NCI-H1092 treated with DMSO at 0.1 percent for 48 hours (cell line): ENCODE results near the gene PRRC2A.

Experiments
- DNase-seq: peaks from one replicate; lab custom pipeline; 2025; lab: John Stamatoyannopoulos, UW

Gene PRRC2A

DNA sequence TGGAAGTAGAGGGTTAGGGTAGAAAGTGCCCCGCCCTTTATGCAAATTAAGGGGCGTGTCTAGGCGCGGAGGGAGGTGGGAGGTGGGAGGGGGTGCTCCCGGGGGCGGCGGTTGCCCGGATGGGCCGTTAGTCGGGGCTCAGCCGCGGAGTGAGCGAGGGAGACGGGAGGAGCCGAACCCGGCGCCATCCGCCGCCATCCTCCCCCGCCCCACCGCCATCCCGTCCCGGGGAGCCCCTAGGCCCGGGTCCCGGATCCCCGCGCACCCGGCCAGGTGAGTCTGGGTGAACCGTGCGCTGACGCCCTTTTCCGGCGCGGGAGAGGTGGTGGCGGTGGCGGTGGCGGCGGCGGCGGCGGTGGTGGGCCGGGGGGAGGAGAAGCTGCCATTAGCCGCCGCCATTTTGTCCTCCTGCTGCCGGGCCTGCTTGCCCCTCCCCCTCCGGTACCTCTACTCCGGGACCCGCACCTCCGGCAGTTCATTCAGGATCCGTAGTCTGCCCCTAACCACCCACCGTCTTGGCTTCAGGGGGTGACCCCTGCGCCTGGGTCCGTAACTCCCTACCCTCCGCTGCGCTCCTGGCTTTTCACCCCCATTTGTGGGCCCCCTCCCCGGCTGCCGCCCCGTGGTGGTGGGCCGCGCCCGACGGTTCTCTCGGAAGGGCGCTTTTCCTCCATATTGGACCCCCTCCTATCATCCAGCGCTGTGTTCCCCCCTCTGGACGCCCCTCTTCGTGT lies at the start of gene PRRC2A:
Gene PRRC2A (plus strand): TSS at position 130 of the 734 bp plus-strand sequence. CDS start 2,075 bp downstream, outside the sequence.
- DNase-seq: peak; percentile 73

DNA sequence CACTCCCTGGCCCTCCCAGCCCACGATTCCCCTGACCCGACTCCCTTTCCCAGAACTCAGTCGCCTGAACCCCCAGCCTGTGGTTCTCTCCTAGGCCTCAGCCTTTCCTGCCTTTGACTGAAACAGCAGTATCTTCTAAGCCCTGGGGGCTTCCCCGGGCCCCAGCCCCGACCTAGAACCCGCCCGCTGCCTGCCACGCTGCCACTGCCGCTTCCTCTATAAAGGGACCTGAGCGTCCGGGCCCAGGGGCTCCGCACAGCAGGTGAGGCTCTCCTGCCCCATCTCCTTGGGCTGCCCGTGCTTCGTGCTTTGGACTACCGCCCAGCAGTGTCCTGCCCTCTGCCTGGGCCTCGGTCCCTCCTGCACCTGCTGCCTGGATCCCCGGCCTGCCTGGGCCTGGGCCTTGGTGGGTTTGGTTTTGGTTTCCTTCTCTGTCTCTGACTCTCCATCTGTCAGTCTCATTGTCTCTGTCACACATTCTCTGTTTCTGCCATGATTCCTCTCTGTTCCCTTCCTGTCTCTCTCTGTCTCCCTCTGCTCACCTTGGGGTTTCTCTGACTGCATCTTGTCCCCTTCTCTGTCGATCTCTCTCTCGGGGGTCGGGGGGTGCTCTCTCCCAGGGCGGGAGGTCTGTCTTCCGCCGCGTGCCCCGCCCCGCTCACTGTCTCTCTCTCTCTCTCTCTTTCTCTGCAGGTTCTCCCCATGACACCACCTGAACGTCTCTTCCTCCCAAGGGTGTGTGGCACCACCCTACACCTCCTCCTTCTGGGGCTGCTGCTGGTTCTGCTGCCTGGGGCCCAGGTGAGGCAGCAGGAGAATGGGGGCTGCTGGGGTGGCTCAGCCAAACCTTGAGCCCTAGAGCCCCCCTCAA lies 48.2 kb upstream of the PRRC2A start, which contains the start of gene LTA:
Gene LTA (plus strand): TSS at position 249 of the 871 bp plus-strand sequence. CDS start 454 bp downstream, at position 703.
- no peak for DNase-seq

DNA sequence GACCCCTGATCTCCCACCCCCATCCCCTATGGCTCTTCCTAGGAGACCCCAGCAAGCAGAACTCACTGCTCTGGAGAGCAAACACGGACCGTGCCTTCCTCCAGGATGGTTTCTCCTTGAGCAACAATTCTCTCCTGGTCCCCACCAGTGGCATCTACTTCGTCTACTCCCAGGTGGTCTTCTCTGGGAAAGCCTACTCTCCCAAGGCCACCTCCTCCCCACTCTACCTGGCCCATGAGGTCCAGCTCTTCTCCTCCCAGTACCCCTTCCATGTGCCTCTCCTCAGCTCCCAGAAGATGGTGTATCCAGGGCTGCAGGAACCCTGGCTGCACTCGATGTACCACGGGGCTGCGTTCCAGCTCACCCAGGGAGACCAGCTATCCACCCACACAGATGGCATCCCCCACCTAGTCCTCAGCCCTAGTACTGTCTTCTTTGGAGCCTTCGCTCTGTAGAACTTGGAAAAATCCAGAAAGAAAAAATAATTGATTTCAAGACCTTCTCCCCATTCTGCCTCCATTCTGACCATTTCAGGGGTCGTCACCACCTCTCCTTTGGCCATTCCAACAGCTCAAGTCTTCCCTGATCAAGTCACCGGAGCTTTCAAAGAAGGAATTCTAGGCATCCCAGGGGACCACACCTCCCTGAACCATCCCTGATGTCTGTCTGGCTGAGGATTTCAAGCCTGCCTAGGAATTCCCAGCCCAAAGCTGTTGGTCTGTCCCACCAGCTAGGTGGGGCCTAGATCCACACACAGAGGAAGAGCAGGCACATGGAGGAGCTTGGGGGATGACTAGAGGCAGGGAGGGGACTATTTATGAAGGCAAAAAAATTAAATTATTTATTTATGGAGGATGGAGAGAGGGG lies 47.0 kb upstream of the PRRC2A start:
- no peak for DNase-seq

DNA sequence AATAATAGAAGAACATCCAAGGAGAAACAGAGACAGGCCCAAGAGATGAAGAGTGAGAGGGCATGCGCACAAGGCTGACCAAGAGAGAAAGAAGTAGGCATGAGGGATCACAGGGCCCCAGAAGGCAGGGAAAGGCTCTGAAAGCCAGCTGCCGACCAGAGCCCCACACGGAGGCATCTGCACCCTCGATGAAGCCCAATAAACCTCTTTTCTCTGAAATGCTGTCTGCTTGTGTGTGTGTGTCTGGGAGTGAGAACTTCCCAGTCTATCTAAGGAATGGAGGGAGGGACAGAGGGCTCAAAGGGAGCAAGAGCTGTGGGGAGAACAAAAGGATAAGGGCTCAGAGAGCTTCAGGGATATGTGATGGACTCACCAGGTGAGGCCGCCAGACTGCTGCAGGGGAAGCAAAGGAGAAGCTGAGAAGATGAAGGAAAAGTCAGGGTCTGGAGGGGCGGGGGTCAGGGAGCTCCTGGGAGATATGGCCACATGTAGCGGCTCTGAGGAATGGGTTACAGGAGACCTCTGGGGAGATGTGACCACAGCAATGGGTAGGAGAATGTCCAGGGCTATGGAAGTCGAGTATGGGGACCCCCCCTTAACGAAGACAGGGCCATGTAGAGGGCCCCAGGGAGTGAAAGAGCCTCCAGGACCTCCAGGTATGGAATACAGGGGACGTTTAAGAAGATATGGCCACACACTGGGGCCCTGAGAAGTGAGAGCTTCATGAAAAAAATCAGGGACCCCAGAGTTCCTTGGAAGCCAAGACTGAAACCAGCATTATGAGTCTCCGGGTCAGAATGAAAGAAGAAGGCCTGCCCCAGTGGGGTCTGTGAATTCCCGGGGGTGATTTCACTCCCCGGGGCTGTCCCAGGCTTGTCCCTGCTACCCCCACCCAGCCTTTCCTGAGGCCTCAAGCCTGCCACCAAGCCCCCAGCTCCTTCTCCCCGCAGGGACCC lies 46.1 kb upstream of the PRRC2A start:
- no peak for DNase-seq

DNA sequence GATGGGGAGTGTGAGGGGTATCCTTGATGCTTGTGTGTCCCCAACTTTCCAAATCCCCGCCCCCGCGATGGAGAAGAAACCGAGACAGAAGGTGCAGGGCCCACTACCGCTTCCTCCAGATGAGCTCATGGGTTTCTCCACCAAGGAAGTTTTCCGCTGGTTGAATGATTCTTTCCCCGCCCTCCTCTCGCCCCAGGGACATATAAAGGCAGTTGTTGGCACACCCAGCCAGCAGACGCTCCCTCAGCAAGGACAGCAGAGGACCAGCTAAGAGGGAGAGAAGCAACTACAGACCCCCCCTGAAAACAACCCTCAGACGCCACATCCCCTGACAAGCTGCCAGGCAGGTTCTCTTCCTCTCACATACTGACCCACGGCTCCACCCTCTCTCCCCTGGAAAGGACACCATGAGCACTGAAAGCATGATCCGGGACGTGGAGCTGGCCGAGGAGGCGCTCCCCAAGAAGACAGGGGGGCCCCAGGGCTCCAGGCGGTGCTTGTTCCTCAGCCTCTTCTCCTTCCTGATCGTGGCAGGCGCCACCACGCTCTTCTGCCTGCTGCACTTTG lies 45.1 kb upstream of the PRRC2A start, which contains the start of gene TNF:
Gene TNF (plus strand): TSS at position 231 of the 567 bp plus-strand sequence. CDS start 177 bp downstream, at position 408.
- DNase-seq: no peak

DNA sequence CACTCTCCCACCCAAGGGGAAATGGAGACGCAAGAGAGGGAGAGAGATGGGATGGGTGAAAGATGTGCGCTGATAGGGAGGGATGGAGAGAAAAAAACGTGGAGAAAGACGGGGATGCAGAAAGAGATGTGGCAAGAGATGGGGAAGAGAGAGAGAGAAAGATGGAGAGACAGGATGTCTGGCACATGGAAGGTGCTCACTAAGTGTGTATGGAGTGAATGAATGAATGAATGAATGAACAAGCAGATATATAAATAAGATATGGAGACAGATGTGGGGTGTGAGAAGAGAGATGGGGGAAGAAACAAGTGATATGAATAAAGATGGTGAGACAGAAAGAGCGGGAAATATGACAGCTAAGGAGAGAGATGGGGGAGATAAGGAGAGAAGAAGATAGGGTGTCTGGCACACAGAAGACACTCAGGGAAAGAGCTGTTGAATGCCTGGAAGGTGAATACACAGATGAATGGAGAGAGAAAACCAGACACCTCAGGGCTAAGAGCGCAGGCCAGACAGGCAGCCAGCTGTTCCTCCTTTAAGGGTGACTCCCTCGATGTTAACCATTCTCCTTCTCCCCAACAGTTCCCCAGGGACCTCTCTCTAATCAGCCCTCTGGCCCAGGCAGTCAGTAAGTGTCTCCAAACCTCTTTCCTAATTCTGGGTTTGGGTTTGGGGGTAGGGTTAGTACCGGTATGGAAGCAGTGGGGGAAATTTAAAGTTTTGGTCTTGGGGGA lies 44.4 kb upstream of the PRRC2A start:
- DNase-seq: no peak

DNA sequence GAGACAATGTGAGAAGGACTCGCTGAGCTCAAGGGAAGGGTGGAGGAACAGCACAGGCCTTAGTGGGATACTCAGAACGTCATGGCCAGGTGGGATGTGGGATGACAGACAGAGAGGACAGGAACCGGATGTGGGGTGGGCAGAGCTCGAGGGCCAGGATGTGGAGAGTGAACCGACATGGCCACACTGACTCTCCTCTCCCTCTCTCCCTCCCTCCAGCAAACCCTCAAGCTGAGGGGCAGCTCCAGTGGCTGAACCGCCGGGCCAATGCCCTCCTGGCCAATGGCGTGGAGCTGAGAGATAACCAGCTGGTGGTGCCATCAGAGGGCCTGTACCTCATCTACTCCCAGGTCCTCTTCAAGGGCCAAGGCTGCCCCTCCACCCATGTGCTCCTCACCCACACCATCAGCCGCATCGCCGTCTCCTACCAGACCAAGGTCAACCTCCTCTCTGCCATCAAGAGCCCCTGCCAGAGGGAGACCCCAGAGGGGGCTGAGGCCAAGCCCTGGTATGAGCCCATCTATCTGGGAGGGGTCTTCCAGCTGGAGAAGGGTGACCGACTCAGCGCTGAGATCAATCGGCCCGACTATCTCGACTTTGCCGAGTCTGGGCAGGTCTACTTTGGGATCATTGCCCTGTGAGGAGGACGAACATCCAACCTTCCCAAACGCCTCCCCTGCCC lies 43.5 kb upstream of the PRRC2A start:
- no peak for DNase-seq

DNA sequence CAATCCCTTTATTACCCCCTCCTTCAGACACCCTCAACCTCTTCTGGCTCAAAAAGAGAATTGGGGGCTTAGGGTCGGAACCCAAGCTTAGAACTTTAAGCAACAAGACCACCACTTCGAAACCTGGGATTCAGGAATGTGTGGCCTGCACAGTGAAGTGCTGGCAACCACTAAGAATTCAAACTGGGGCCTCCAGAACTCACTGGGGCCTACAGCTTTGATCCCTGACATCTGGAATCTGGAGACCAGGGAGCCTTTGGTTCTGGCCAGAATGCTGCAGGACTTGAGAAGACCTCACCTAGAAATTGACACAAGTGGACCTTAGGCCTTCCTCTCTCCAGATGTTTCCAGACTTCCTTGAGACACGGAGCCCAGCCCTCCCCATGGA lies 42.9 kb upstream of the PRRC2A start:
- no peak for DNase-seq

DNA sequence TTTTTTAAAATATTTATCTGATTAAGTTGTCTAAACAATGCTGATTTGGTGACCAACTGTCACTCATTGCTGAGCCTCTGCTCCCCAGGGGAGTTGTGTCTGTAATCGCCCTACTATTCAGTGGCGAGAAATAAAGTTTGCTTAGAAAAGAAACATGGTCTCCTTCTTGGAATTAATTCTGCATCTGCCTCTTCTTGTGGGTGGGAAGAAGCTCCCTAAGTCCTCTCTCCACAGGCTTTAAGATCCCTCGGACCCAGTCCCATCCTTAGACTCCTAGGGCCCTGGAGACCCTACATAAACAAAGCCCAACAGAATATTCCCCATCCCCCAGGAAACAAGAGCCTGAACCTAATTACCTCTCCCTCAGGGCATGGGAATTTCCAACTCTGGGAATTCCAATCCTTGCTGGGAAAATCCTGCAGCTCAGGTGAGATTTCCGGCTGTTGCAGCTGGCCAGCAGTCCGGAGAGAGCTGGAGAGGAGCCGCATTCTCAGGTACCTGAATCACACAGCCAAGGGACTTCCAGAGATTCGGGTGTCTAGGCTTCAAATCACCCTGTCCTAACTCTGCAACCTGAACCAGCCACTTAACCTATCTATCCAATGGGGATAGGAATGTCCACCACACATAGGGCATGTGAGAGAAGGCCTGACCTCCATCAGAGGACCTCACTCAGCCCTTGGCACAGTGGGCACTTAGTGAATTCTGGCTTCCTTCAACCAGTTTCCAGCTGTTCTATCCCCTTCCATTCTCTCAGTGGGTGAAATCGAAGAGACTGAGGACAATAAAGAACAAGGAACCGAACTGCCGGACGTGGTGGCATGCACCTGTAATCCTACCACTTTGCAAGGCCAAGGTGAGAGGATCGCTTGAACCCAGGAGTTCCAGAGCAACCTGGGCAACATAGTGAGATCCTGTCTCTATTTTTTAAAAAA lies 42.1 kb upstream of the PRRC2A start:
- DNase-seq: no peak

DNA sequence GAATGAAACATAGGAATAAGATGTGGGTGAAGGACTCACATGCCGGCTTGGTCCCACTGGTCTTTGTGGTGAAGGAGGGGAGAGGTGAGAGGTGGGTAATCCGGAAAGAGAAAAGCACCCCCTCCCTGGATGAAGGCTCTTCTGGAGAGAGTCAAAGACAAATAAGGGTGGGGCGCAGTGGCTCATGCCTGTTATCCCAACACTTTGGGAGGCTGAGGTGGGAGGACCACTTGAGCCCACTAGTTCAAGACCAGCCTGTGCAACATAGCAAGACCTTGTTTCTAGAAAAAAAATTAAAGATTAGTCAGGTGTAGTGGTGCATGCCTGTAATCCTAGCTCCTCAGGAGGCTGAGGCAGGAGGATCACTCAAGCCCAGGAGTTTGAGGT lies 41.4 kb upstream of the PRRC2A start:
- no peak for DNase-seq

DNA sequence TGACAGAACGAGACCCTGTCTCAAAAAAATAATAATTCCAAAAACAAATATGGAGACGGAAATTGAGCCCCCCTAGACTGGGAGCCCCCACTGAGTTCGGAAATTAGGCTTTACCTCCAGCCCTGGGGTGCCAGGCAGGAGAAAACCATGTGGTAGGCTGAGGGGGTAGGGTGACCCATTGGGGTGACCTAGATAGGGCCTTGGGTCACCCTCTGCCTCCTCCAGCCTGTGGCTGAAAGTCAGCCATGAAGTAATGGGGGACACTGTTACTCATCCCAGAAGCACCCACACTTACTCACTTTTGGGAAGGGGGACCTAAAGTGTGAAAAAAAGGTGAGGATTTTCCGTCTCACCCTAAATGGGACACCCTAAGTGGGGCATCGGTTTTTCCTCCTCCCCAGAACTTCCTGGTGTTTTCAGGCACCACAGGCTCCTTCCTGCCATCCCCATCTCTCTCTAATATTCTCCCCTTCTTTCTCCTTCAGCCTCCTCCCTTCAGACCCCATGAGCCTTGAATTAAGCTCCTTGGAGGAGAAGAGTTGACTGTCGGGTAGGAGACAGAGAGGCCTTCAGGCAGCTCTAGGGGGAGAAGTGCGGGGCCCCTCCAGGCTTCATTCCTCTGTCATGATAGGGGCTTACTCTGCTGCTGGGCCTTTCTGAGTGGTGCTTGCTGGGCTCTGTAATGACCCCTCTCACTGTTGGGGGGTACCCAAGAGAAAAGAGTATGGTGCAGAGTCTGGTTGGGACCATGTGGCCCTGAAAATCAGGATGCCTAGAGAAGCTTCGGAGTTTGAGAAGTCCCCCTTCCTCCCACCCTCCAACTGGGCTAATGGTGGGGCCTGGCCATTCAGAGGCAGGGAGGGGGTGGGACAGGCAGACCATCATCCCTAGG lies 40.7 kb upstream of the PRRC2A start:
- DNase-seq: no peak

DNA sequence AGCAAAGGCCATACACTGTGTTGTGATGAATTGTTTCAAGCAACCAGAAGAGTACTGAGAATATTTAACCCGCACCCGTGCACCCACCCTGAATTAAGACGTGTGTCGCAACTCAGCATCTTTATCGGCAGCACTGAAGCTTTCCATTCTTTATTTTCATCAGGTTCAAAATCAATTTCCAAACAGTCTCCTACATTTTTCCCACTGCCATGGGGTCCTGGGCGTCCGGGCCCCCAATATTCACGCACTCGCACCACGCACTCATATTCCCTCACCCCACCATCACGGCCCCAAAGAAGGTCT lies 40.1 kb upstream of the PRRC2A start:
- no peak for DNase-seq

DNA sequence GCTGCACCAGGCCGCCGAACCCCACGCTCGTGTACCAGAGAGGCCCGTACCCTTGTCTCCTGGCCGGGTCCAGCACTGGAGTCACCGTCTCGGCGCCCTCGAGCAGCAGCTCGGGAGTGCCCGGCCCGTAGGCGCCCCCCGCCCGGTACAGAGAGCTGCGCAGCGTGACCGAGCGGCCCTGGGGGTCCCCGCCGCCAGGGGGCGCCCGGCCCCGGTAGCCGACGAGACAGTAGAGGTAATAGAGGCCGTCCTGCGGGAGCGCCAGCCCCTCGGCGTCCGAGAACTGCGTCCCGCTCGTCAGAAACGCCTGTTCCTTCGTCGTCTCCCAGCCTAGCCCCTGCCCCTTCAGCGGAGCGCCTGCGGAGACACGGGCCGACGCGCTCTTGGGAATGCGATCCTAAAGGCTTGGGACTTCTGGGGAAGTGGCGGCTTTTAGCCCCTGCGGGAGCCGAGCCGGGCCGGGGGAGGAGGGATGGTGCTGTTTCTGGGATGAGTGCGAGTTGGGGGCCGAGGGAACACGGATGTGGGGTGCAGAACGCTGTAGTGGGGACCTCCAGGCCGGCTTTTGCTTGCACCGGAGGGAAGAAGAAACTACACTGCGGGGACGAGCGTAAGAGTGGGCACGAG lies 39.6 kb upstream of the PRRC2A start:
- peak; percentile 31 for DNase-seq

DNA sequence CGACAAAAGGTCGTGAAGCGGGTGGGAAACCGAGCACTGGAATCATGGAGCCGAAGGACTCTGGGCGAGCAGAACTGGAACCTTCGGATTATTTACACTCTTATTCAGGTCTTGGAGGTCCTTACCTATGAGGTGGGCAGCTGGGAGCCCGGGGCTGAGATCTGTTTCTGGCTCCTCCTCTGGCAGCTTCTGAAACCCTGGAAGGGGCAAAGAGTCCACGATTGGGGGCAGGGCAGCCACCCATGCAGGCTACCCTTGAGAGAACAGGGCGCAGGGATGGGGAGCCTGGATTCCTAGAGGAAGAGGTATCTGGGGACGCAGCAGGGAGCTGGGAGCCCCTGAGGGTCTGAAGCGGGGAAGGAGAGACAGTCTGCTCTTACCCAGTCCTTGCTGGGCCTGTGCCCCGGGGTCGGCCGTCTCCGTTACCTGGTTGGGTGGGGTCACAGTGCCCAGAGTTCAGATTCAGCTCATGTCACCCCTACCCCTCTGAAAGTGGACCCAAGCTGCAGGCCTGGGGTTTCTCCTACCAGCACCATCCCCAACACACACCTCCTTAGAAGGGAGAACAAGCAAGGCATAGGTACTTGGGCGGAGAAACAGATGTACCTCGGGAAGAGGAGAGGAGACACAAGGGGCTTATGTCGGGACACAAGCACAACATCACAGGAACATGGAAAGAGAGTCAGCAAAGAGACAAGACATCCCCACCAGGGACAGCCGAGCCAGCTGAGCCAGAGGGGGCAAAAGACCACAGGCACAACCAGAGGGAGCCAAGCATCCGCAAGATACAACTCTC lies 38.9 kb upstream of the PRRC2A start:
- DNase-seq: no peak

DNA sequence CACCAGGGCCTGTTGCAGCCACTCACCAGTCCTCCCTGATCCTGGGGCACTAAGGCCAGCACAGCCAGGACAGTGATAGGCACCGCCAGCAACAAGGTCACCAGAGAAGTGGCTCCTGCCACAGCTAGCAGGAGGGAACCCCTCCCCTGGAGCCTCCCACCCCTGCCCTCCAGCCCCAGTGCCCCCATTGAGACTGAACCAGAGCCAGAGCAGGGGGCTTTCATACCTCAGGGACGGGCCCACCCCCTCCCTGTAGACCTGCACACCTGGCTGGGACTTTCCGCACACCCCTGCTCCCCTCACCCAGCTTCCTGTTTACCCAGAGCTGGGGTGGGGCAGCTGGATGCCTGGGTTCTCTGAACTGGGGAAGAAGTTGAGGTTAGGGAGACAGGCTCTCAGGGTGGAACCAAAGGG lies 38.3 kb upstream of the PRRC2A start, which contains the start of gene LTB:
Gene LTB (minus strand): TSS at position 195 of the 414 bp plus-strand sequence. CDS start 7 bp downstream, at position 188.
- no peak for DNase-seq

DNA sequence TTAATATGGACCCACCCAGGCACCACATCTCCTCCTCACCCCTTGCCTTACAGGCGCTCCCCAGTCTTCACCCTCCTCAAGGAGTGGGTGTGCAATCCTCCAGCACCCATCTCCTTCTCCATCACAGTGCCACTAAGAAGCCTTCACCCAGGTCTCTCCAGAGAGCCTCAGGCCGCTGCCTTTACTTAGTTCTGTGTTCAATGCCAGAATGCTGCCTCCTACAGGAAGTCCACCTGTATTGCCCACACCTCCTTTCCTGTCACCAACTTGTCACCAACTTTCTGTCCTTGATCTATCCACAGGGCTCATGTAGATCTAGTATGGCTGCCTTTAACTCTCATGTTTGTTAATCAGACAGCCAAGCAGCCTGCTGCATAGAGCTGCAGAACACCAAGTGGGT lies 35.0 kb upstream of the PRRC2A start:
- no peak for DNase-seq
